GM19395 (cell line): Measurements from ENCODE around the gene MAPT.

Experiments
- ATAC-seq: cut with Tn5 transposase; IDR thresholded peaks from one replicate; pipeline ENCODE4 v1.9.1; 2021; ENCODE audit warnings: mild to moderate bottlenecking, moderate library complexity; ENCODE audit not compliant: unreplicated experiment

Gene MAPT

GRCh38 chr17:45894022-45894784 lies at the start of gene MAPT:
Gene MAPT, plus strand, starts transcription at chr17:45894554. Its CDS starts 67,784 bp downstream, at chr17:45962338.
- ATAC-seq = peak; percentile 66

- ATAC-seq = no peak
Measured at GRCh38 chr17:45844695-45845375, 49.5 kb upstream of the MAPT start, which contains the start of gene SPPL2C. Gene SPPL2C, plus strand, starts transcription at chr17:45844881. Its CDS starts 26 bp downstream, at chr17:45844907.

- no peak for ATAC-seq
Measured at GRCh38 chr17:45845376-45846185, 48.8 kb upstream of the MAPT start.

- no peak for ATAC-seq
Measured at GRCh38 chr17:45846223-45846622, 48.1 kb upstream of the MAPT start.

- no peak for ATAC-seq
Measured at GRCh38 chr17:45846646-45847045, 47.7 kb upstream of the MAPT start.

- no peak for ATAC-seq
Measured at GRCh38 chr17:45847101-45847500, 47.3 kb upstream of the MAPT start.

- no peak for ATAC-seq
Measured at GRCh38 chr17:45847747-45848146, 46.6 kb upstream of the MAPT start.

GRCh38 chr17:45848405-45848804 lies 45.9 kb upstream of the MAPT start:
- ATAC-seq = no peak

- ATAC-seq = no peak
Measured at GRCh38 chr17:45848868-45849535, 45.4 kb upstream of the MAPT start.

- no peak for ATAC-seq
Measured at GRCh38 chr17:45849536-45849990, 44.8 kb upstream of the MAPT start.

- no peak for ATAC-seq
Measured at GRCh38 chr17:45850011-45850410, 44.3 kb upstream of the MAPT start.

GRCh38 chr17:45850468-45850867 lies 43.9 kb upstream of the MAPT start:
- no peak for ATAC-seq

GRCh38 chr17:45851022-45851421 lies 43.3 kb upstream of the MAPT start:
- no peak for ATAC-seq

- no peak for ATAC-seq
Measured at GRCh38 chr17:45851464-45851863, 42.9 kb upstream of the MAPT start.

GRCh38 chr17:45851873-45852272 lies 42.5 kb upstream of the MAPT start:
- no peak for ATAC-seq

- ATAC-seq = no peak
Measured at GRCh38 chr17:45852535-45853297, 41.6 kb upstream of the MAPT start.

- no peak for ATAC-seq
Measured at GRCh38 chr17:45854209-45854608, 40.1 kb upstream of the MAPT start.

GRCh38 chr17:45855691-45856336 lies 38.5 kb upstream of the MAPT start:
- no peak for ATAC-seq

GRCh38 chr17:45857977-45858708 lies 36.2 kb upstream of the MAPT start:
- no peak for ATAC-seq
